ENCODE measurements around the gene NRTN.
"Not testable (repeated sequence)": the region's sequence is repeated elsewhere in the genome, so short reads cannot be mapped to it uniquely, and the experiment has no call there.

NRTN gene

GRCh38 chr19:5838353-5839064 lies 33.6 kb downstream of the NRTN start:
- no peak for DNase-seq (ENCODE audit: low spot score)

GRCh38 chr19:5839065-5840017 lies 34.5 kb downstream of the NRTN start, which contains the start of gene FUT6:
FUT6 (minus strand) TSS chr19:5839702; CDS start chr19:5832567, 7,135 bp downstream.
- DNase-seq (ENCODE audit: low spot score): no peak

GRCh38 chr19:5841735-5842111 lies 36.9 kb downstream of the NRTN start:
- DNase-seq (ENCODE audit: low spot score): not testable (repeated sequence)

- no peak for DNase-seq (ENCODE audit: low spot score)
Observed at GRCh38 chr19:5843295-5843927, 38.5 kb downstream of the NRTN start.

GRCh38 chr19:5844456-5845433 lies 39.9 kb downstream of the NRTN start:
- DNase-seq (ENCODE audit: low spot score): no peak

GRCh38 chr19:5847846-5848245 lies 43.0 kb downstream of the NRTN start:
- not testable (repeated sequence) for DNase-seq (ENCODE audit: low spot score)

GRCh38 chr19:5848621-5849020 lies 43.8 kb downstream of the NRTN start:
- DNase-seq (ENCODE audit: low spot score): not testable (repeated sequence)

GRCh38 chr19:5850189-5850588 lies 45.3 kb downstream of the NRTN start:
- no peak for DNase-seq (ENCODE audit: low spot score)

GRCh38 chr19:5850743-5851293 lies 46.0 kb downstream of the NRTN start:
- DNase-seq (ENCODE audit: low spot score): peak; percentile 12

- DNase-seq (ENCODE audit: low spot score): no peak
Observed at GRCh38 chr19:5851302-5851701, 46.4 kb downstream of the NRTN start, which contains the start of gene FUT3. FUT3 (minus strand) TSS chr19:5851449.

GRCh38 chr19:5854121-5854520 lies 49.3 kb downstream of the NRTN start:
- DNase-seq (ENCODE audit: low spot score): not testable (repeated sequence)

GRCh38 chr19:5855151-5855550 lies 50.3 kb downstream of the NRTN start:
- DNase-seq (ENCODE audit: low spot score): not testable (repeated sequence)

- no peak for DNase-seq (ENCODE audit: low spot score)
Observed at GRCh38 chr19:5857203-5858081, 52.6 kb downstream of the NRTN start.

- no peak for DNase-seq (ENCODE audit: low spot score)
Observed at GRCh38 chr19:5863030-5863665, 58.3 kb downstream of the NRTN start.

GRCh38 chr19:5864013-5864720 lies 59.3 kb downstream of the NRTN start:
- no peak for DNase-seq (ENCODE audit: low spot score)

GRCh38 chr19:5864725-5865486 lies 60.0 kb downstream of the NRTN start:
- no peak for DNase-seq (ENCODE audit: low spot score)

GRCh38 chr19:5865772-5866171 lies 60.9 kb downstream of the NRTN start:
- no peak for DNase-seq (ENCODE audit: low spot score)

Data from LoVo (cell line).